HCT116 (cell line): ENCODE data around the gene GALNT13. TPM values are rescaled to one million over a fixed set of nuclear protein-coding genes. Genes with fewer than 3 reads are reported as not detected.

ENCODE experiments used
- ATAC-seq: fragments of 200-7000 bp; cut with Tn5 transposase; 2 replicates; pipeline ENCODE4 v1.9.1; 2020; ENCODE audit warnings: mild to moderate bottlenecking, moderate library complexity
- BruUV-seq: library from RNA; stranded (reverse); fragments of 400-500 nt; replicated peaks from 2 replicates; lab custom pipeline; 2021; lab: Mats Ljungman, UMichigan
- CTCF ChIA-PET: fragments of 300-600 bp; sonication (Branson Sonifier 250); formaldehyde crosslinking; loops from one replicate; lab custom pipeline; 2021; ENCODE audit warnings: antibody characterized with exemption; lab: Charles Lee
- POLR2A ChIA-PET: fragments of 300-600, 350-600 bp; sonication (Branson Sonifier 250); formaldehyde crosslinking; loops from one replicate; lab custom pipeline; 2021; ENCODE audit warnings: antibody characterized with exemption; lab: Charles Lee
- RAD21 ChIA-PET, 2 experiments: fragments of 300-600 bp; sonication (Branson Sonifier 250); formaldehyde crosslinking; loops; one replicate each; lab custom pipeline; 2023; ENCODE audit warnings: low total read pairs in 2 of 2; ENCODE audit not compliant: uncharacterized antibody in 2 of 2, unreplicated experiment in 2 of 2, low non-redundant PET in 1 of 2; lab: Charles Lee
- DNase-seq: peaks from one replicate; pipeline ENCODE4 v3.0.0-alpha.2; 2010; ENCODE audit warnings: low read depth, low spot score
- H2AFZ ChIP-seq: fragments of 200-600 bp; shearing (Covaris generic), sonication (generic); 2 replicates; pipeline ENCODE4 v1.6.1; 2017; ENCODE audit warnings: low read depth, mixed run types, mixed read lengths, antibody characterized with exemption, low read length; ENCODE audit not compliant: poor library complexity, severe bottlenecking
- H3K27ac ChIP-seq: 2 replicates; pipeline ENCODE4 v1.5.1; 2012; ENCODE audit warnings: low read depth, low read length
- H3K27me3 ChIP-seq: fragments of 200-600 bp; sonication (generic); 2 replicates; pipeline ENCODE4 v1.6.1; 2016; ENCODE audit warnings: mixed run types, low read length, mixed read lengths; ENCODE audit not compliant: insufficient read depth
- H3K36me3 ChIP-seq, 2 experiments: fragments of 200-500 bp in 1 of 2; fragments of 200-600 bp in 1 of 2; sonication (Bioruptor generic) in 1 of 2; sonication (generic) in 1 of 2; 2 replicates each; pipeline versions ENCODE4 v1.5.1 to v1.6.1; 2014 to 2016; ENCODE audit warnings: low read length in 2 of 2, inconsistent platforms in 1 of 2, mixed read lengths in 1 of 2, mixed run types in 1 of 2; ENCODE audit not compliant: insufficient read depth in 2 of 2, control insufficient read depth in 1 of 2
- H3K4me1 ChIP-seq, 2 experiments: fragments of 200-600 bp in 1 of 2; sonication (generic) in 1 of 2; 2 replicates each; pipeline versions ENCODE4 v1.5.1 to v1.6.1; 2012 to 2017; ENCODE audit warnings: low read length in 2 of 2, inconsistent platforms in 1 of 2, mild to moderate bottlenecking in 1 of 2, mixed read lengths in 1 of 2, mixed run types in 1 of 2, moderate library complexity in 1 of 2; ENCODE audit not compliant: insufficient read depth in 2 of 2, control insufficient read depth in 1 of 2
- H3K4me2 ChIP-seq: fragments of 200-600 bp; sonication (generic); 2 replicates; pipeline ENCODE4 v1.6.1; 2017; ENCODE audit warnings: mixed run types, low read length, mixed read lengths
- H3K4me3 ChIP-seq, 2 experiments: fragments of 200-600 bp in 1 of 2; sonication (generic) in 1 of 2; replicated peaks in 1 of 2; 2 replicates each; pipeline ENCODE4 v1.5.1; 2011 to 2016; ENCODE audit warnings: low read length in 2 of 2, control low read depth in 1 of 2, low read depth in 1 of 2, mild to moderate bottlenecking in 1 of 2, mixed read lengths in 1 of 2, mixed run types in 1 of 2
- H3K79me2 ChIP-seq: fragments of 200-600 bp; sonication (generic); 2 replicates; pipeline ENCODE4 v1.6.1; 2017; ENCODE audit warnings: mild to moderate bottlenecking, mixed run types, low read length, moderate library complexity, mixed read lengths; ENCODE audit not compliant: insufficient read depth
- H3K9ac ChIP-seq: fragments of 200-600 bp; sonication (generic); 2 replicates; pipeline ENCODE4 v1.6.1; 2016; ENCODE audit warnings: low read length, mixed read lengths
- H3K9me2 ChIP-seq: fragments of 200-600 bp; sonication (generic), shearing (Covaris generic); 2 replicates; pipeline ENCODE4 v1.6.1; 2017; ENCODE audit warnings: mixed run types, mild to moderate bottlenecking, moderate library complexity; ENCODE audit not compliant: insufficient read depth
- H3K9me3 ChIP-seq, 2 experiments: fragments of 200-500 bp in 1 of 2; fragments of 200-600 bp in 1 of 2; sonication (Bioruptor generic) in 1 of 2; sonication (generic) in 1 of 2; 2 replicates each; pipeline ENCODE4 v1.6.1; 2014 to 2017; ENCODE audit warnings: low read length in 2 of 2, mixed read lengths in 2 of 2, inconsistent platforms in 1 of 2, low read depth in 1 of 2, mild to moderate bottlenecking in 1 of 2, mixed run types in 1 of 2, moderate library complexity in 1 of 2; ENCODE audit not compliant: control insufficient read depth in 1 of 2, insufficient read depth in 1 of 2
- H4K20me1 ChIP-seq: fragments of 200-600 bp; sonication (generic), shearing (Covaris generic); 2 replicates; pipeline ENCODE4 v1.6.1; 2017; ENCODE audit warnings: mixed run types, mild to moderate bottlenecking, moderate library complexity; ENCODE audit not compliant: insufficient read depth
- CEBPB ChIP-seq: IDR thresholded peaks from 2 replicates; pipeline ENCODE4 v1.6.1; 2012; ENCODE audit warnings: low read depth
- CTCF ChIP-seq, 3 experiments: fragments of 200-600 bp in 1 of 3; sonication (generic) in 1 of 3; IDR thresholded peaks in 2 of 3; conservative IDR thresholded peaks in 1 of 3; 2 replicates each; pipeline ENCODE4 v1.5.1; 2012 to 2017; ENCODE audit warnings: low read depth in 2 of 3, low read length in 2 of 3, antibody characterized with exemption in 1 of 3, borderline replicate concordance in 1 of 3, control low read depth in 1 of 3, mild to moderate bottlenecking in 1 of 3, mixed read lengths in 1 of 3, mixed run types in 1 of 3, moderate library complexity in 1 of 3; ENCODE audit not compliant: insufficient read depth in 1 of 3
- ELF1 ChIP-seq: IDR thresholded peaks from 2 replicates; pipeline ENCODE4 v1.6.1; 2012; ENCODE audit warnings: low read depth, borderline replicate concordance
- YY1 ChIP-seq: IDR thresholded peaks from 2 replicates; pipeline ENCODE4 v1.6.1; 2011; ENCODE audit warnings: low read length, low read depth, moderate library complexity, mild to moderate bottlenecking; ENCODE audit not compliant: insufficient replicate concordance; ENCODE audit errors: extremely low read depth
- ZFX ChIP-seq: fragments of 450-650 bp; IDR thresholded peaks from 2 replicates; pipeline ENCODE4 v1.6.1; 2017
- ZNF274 ChIP-seq: fragments of 200-500 bp; sonication (Bioruptor generic); IDR thresholded peaks from 2 replicates; pipeline ENCODE4 v1.6.1; 2014; ENCODE audit warnings: mild to moderate bottlenecking, low read depth, low read length, inconsistent platforms
- intact Hi-C: fragments of 100-400 bp; cut with micrococcal nuclease; formaldehyde crosslinking; loops from 2 replicates; pipeline ENCODE4 v1.10.0; 2022
- total RNA-seq: library from RNA; stranded (reverse); gene quantifications from one replicate; pipeline ENCODE4 v1.2.1, GENCODE V29; 2021; ENCODE audit not compliant: unreplicated experiment
- TF ChIP-seq, protein P1 (sequence below): IDR thresholded peaks from 2 replicates; pipeline ENCODE4 v1.6.1; 2012
- TF ChIP-seq, protein P2 (sequence below): IDR thresholded peaks from 2 replicates; pipeline ENCODE4 v1.6.1; 2012; ENCODE audit warnings: low read depth

The GALNT13 gene
- total RNA-seq, 1 experiment from 2014 or later, result 0.44 TPM

DNA sequence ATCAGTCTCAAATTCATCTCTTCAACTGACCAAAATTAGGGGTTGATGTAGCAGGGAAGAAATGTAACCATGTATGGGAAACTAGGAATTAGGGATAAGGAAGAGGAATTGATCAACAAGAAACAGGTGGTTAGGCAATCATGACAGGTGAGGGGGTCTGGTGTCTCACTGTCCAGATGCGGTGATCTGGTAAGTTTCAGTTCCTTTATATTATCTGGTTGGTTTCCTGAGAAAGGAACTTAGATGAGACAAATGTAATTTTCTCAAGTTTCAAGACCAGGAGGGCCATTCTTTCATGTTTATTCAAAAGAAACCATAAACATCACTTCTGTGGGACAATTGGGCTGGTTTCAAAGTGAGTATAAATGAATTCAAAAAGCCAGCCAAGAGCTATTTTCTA is 520.5 kb downstream of the GALNT13 start:
- DNase-seq (no peak), ATAC-seq (no peak)
- no peak overlapping the region for H3K27ac ChIP-seq
- H3K4me2 ChIP-seq, result no peak overlapping the region
- ChIA-PET CTCF (no interaction called here), RAD21 (no interaction called here), POLR2A (no interaction called here)
- H3K4me1 ChIP-seq, result no peaks in the 10 kb centered on the region
- no peaks in the 10 kb centered on the region for H3K79me2 ChIP-seq
- no peaks in the 10 kb centered on the region for H3K9me2 ChIP-seq
- no peaks in the 10 kb centered on the region for H4K20me1 ChIP-seq
- no peak overlapping the region for H2AFZ ChIP-seq
- no peak overlapping the region for H3K4me3 ChIP-seq
- BruUV-seq, result no TSS peak
- H3K36me3 ChIP-seq, result no peaks in the 10 kb centered on the region
- no peak for TF ChIP-seq ZNF274
- TF ChIP-seq, protein P1, sequence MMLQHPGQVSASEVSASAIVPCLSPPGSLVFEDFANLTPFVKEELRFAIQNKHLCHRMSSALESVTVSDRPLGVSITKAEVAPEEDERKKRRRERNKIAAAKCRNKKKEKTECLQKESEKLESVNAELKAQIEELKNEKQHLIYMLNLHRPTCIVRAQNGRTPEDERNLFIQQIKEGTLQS, result no peak
- no peak for TF ChIP-seq CTCF (IDR thresholded peaks at IDR 0.05 in 2 of 3, conservative IDR thresholded peaks at IDR 0.05 in 1 of 3; ENCODE audit: borderline replicate concordance in 1 of 3, insufficient read depth in 1 of 3, low read depth in 2 of 3, low read length in 2 of 3)
- no peak for TF ChIP-seq ELF1
- no peak for TF ChIP-seq ZFX
- TF ChIP-seq CEBPB, result no peak
- no peak for TF ChIP-seq YY1
- TF ChIP-seq, protein P2, sequence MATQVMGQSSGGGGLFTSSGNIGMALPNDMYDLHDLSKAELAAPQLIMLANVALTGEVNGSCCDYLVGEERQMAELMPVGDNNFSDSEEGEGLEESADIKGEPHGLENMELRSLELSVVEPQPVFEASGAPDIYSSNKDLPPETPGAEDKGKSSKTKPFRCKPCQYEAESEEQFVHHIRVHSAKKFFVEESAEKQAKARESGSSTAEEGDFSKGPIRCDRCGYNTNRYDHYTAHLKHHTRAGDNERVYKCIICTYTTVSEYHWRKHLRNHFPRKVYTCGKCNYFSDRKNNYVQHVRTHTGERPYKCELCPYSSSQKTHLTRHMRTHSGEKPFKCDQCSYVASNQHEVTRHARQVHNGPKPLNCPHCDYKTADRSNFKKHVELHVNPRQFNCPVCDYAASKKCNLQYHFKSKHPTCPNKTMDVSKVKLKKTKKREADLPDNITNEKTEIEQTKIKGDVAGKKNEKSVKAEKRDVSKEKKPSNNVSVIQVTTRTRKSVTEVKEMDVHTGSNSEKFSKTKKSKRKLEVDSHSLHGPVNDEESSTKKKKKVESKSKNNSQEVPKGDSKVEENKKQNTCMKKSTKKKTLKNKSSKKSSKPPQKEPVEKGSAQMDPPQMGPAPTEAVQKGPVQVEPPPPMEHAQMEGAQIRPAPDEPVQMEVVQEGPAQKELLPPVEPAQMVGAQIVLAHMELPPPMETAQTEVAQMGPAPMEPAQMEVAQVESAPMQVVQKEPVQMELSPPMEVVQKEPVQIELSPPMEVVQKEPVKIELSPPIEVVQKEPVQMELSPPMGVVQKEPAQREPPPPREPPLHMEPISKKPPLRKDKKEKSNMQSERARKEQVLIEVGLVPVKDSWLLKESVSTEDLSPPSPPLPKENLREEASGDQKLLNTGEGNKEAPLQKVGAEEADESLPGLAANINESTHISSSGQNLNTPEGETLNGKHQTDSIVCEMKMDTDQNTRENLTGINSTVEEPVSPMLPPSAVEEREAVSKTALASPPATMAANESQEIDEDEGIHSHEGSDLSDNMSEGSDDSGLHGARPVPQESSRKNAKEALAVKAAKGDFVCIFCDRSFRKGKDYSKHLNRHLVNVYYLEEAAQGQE, result no peak
- H3K27me3 ChIP-seq, result no peaks in the 10 kb centered on the region
- no peaks in the 10 kb centered on the region for H3K9me3 ChIP-seq
- H3K9ac ChIP-seq, result no peak overlapping the region
- intact Hi-C loops, result no loop called here
